Superior temporal gyrus (tissue), 1 donor: ENCODE results near the gene NPIPB2.
"Not testable (repeated sequence)": the region's sequence is repeated elsewhere in the genome, so short reads cannot be mapped to it uniquely, and the experiment has no call there.

Experiments
- DNase-seq: peaks from one replicate; pipeline ENCODE4 v3.0.0-alpha.2; 2016; ENCODE audit errors: extremely low spot score

Gene NPIPB2

GRCh38 chr16:11957591-11958395 is 15.9 kb upstream of the NPIPB2 start:
- DNase-seq: no peak

- no peak for DNase-seq
Measured at GRCh38 chr16:11956558-11956957, 14.7 kb upstream of the NPIPB2 start.

- no peak for DNase-seq
Measured at GRCh38 chr16:11955713-11956123, 13.9 kb upstream of the NPIPB2 start.

GRCh38 chr16:11953576-11953975 is 11.7 kb upstream of the NPIPB2 start:
- DNase-seq: not testable (repeated sequence)

- no peak for DNase-seq
Measured at GRCh38 chr16:11950388-11950787, 8.5 kb upstream of the NPIPB2 start.

- peak; percentile 83 for DNase-seq
Measured at GRCh38 chr16:11949527-11949926, 7.7 kb upstream of the NPIPB2 start.

GRCh38 chr16:11948819-11949218 is 7.0 kb upstream of the NPIPB2 start:
- no peak for DNase-seq

- DNase-seq: no peak
Measured at GRCh38 chr16:11946433-11946832, 4.6 kb upstream of the NPIPB2 start.

GRCh38 chr16:11927350-11927749 is 14.5 kb downstream of the NPIPB2 start:
- DNase-seq: not testable (repeated sequence)

- DNase-seq: not testable (repeated sequence)
Measured at GRCh38 chr16:11924046-11924445, 17.8 kb downstream of the NPIPB2 start.

GRCh38 chr16:11916524-11917285 is 25.1 kb downstream of the NPIPB2 start:
- DNase-seq: peak; percentile 73

GRCh38 chr16:11915644-11916523 is 26.0 kb downstream of the NPIPB2 start, which contains the start of gene GSPT1:
Gene GSPT1 (minus strand): TSS chr16:11915956. CDS start chr16:11915720, 236 bp downstream.
- peak; percentile 98 for DNase-seq

- DNase-seq: no peak
Measured at GRCh38 chr16:11915114-11915643, 26.7 kb downstream of the NPIPB2 start.

- no peak for DNase-seq
Measured at GRCh38 chr16:11914210-11915113, 27.4 kb downstream of the NPIPB2 start.

GRCh38 chr16:11913425-11914079 is 28.3 kb downstream of the NPIPB2 start:
- no peak for DNase-seq

- peak; percentile 8 for DNase-seq
Measured at GRCh38 chr16:11909653-11910545, 31.9 kb downstream of the NPIPB2 start.

GRCh38 chr16:11907160-11907970 is 34.5 kb downstream of the NPIPB2 start:
- DNase-seq: no peak

GRCh38 chr16:11903906-11904305 is 37.9 kb downstream of the NPIPB2 start:
- no peak for DNase-seq
